ENCODE results near the gene RRP9. TPM values are rescaled to one million over a fixed set of nuclear protein-coding genes. Genes with fewer than 3 reads are reported as not detected.

Gene RRP9
- total RNA-seq, 1 experiment from 2014 or later = 34.6 TPM

DNA sequence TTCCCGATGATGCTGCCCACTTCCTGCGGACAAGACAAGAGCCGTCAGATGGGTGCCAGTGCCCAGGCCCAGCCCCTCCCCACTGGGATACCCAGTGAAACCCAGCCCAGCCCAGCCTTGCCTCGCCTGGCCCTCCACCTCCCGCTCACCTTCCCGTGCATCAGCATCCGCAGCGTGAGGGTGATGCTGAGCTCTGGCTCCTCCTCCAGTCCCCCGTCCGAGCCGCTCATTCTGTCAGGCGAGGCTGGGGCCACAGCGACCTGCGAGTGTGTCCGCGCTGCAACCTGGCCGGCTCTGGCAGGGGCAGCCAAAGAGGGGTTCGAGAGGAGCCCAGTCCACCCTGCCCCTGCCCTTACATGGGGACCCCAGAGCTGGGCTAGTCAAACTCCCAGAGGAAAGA, 19.3 kb upstream of the RRP9 start:
- in situ Hi-C loops (cut with HindIII; ENCODE audit: low pct_unique_long_range_greater_than_20kb, low sequenced_read_pairs) = no loop called here
- DNase-seq (ENCODE audit: low read depth) = no peak

DNA sequence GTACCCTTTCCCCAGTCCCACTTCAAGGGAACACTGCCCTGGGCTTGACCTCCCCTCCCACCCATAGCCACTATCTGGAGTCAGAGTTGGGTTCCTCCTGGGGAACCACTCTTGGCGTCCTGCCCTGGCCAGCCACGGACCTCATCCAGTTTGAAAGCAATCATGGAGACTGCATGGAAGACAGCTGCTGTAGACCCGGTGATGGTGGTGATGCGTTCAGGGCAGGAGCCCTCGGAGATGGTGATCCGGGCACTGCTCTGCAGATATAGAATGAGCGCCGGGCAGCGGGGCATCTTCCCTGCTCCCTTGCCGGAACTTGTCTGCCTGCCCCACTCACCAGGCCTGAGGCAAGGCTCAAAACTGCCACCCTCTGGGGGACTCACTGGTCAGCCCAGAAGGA, 18.7 kb upstream of the RRP9 start:
- no peak for DNase-seq (ENCODE audit: low read depth)
- in situ Hi-C loops (cut with HindIII; ENCODE audit: low pct_unique_long_range_greater_than_20kb, low sequenced_read_pairs) = no loop called here

DNA sequence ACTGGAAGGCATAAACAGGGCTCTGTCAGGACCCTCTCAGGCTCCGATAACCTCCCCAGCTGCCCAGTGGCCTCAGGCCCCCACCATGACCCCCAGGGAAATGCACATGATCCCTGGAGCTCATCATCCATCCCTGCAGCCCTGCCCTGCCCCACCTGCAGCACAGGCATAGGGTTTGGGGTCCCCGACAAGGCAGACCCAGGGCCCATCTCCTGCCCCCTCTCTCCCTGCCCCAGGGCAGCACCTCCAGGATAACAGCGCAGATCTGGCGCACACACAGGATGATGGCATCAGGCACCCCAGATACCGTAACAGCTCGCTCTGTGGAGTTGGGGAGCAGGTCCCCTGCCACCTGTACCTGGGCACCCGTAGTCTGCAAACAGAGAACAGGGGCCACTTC, 17.9 kb upstream of the RRP9 start:
- in situ Hi-C loops (cut with HindIII; ENCODE audit: low pct_unique_long_range_greater_than_20kb, low sequenced_read_pairs) = no loop called here
- no peak for DNase-seq (ENCODE audit: low read depth)

DNA sequence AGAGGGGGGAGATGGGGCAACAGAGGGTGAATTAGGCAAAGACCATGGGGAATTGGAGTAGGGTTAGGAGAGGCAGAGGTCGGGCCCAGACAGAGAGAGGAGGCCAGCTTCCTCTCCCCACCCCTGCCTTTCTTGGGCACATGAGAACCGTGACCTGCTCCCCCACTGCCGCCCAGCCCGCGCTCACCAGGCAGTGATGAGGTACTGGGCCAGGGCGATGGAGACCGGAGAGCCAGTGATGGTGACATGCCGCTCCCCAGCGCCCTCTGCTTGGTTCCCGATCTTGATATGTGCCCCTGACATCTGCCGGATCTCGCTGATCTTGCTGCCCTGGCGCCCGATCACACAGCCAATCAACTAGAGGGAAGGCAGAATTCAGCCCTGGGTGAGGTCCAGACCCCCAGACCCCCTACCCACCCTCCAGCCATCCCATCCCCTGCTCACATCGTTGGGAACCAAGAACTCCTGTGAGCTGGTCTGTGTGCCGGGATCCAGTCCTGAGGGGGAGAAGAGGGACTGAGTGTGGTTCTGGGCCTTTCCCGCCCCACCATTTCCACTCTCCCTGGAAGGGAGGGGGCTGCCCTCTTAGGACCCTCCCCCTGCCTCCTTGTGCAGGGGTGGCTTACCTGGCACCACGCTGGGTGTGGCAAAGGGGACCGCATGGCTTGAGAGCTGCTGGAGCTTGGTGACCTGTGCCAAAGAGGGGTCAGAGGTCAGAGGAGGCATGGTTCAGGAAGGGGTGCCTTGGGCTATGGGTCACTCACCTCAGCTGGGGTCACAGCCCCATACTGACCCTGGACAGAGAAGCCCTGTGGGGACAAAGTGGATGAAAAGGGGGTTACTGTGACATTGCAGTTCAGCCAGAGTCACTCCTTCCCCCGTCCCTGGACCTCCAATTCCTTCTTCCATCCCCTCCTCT, 17.2 kb upstream of the RRP9 start:
- in situ Hi-C loops (cut with HindIII; ENCODE audit: low pct_unique_long_range_greater_than_20kb, low sequenced_read_pairs) = no loop called here
- DNase-seq (ENCODE audit: low read depth) = no peak

DNA sequence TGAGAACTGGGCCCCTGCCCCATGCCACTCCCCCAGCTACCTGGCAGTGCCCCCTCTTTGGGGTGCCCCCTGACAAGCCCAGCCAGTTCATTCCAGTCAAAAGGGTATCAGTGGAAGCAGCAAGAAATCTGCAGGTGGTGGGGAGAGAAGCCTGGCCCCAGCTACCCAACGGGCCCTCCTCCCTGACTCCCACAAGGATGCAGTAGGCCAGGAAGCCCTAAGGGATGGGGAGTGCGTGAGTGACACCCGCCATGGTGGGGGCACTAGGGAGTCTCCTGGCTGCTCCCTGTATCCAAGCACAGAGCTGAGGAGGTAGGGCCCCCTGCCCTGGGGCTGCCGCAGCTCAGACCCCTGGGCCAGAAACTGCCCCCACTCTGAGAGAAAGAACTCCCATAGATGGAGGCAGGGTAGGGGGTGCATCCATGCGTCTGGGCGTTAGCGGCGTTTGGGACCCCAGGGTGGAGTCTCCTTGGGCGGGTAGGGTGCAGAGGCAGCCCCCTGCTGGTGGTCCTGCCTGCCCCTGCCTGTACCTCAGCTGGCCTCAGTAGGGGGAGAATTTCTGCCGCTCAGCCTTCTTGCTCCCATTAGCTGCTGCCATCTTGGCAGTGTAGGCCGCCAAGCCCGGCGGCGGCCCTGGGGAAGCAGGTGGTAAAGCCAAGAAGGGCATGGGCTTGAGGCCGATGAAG, 16.0 kb upstream of the RRP9 start:
- in situ Hi-C loops (cut with HindIII; ENCODE audit: low pct_unique_long_range_greater_than_20kb, low sequenced_read_pairs) = no loop called here
- no peak for DNase-seq (ENCODE audit: low read depth)

DNA sequence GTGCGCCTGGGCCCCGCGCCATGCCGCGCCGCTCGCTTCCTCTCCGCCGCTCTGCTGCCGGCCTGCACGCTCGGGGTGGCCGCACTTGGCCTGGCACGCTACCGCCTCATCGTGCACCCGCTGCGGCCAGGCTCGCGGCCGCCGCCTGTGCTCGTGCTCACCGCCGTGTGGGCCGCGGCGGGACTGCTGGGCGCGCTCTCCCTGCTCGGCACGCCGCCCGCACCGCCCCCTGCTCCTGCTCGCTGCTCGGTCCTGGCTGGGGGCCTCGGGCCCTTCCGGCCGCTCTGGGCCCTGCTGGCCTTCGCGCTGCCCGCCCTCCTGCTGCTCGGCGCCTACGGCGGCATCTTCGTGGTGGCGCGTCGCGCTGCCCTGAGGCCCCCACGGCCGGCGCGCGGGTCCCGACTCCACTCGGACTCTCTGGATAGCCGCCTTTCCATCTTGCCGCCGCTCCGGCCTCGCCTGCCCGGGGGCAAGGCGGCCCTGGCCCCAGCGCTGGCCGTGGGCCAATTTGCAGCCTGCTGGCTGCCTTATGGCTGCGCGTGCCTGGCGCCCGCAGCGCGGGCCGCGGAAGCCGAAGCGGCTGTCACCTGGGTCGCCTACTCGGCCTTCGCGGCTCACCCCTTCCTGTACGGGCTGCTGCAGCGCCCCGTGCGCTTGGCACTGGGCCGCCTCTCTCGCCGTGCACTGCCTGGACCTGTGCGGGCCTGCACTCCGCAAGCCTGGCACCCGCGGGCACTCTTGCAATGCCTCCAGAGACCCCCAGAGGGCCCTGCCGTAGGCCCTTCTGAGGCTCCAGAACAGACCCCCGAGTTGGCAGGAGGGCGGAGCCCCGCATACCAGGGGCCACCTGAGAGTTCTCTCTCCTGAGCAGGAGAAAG, 14.4 kb upstream of the RRP9 start:
- in situ Hi-C loops (cut with HindIII; ENCODE audit: low pct_unique_long_range_greater_than_20kb, low sequenced_read_pairs) = no loop called here

DNA sequence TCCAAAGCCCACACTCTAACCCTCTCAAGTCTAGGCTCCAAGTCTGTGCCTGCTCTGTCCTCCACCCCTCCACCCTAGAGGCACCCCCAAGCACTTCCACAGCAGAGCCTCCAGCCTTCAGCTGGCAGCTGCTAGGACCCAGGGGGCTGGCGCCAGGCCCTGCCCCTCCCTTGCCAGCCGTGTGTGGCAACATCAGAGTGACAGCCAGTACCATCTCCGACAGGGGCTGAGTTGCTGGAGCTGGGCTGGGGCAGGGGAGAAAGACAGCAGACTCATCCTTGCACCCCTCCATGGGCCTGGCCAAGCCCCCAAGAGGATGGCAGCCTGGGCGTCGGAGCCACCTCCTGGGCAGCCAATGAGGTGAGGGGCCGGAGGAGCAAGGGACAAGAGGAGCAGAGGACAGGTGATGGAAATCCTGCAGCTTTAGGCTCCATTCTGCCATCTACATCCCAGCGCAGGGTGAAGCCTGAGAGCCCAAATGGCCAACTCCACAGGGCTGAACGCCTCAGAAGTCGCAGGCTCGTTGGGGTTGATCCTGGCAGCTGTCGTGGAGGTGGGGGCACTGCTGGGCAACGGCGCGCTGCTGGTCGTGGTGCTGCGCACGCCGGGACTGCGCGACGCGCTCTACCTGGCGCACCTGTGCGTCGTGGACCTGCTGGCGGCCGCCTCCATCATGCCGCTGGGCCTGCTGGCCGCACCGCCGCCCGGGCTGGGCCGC, 13.6 kb upstream of the RRP9 start, which contains the start of gene GPR62:
Gene GPR62, plus strand, starts transcription at position 207 of the 718 bp plus-strand sequence. Its CDS starts 272 bp downstream, at position 479.
- in situ Hi-C loops (cut with HindIII; ENCODE audit: low pct_unique_long_range_greater_than_20kb, low sequenced_read_pairs) = no loop called here
- DNase-seq (ENCODE audit: low read depth) = no peak

More for the DNA sequence above, 14.4 kb upstream of the RRP9 start:
- DNase-seq (ENCODE audit: low read depth) = no peak

DNA sequence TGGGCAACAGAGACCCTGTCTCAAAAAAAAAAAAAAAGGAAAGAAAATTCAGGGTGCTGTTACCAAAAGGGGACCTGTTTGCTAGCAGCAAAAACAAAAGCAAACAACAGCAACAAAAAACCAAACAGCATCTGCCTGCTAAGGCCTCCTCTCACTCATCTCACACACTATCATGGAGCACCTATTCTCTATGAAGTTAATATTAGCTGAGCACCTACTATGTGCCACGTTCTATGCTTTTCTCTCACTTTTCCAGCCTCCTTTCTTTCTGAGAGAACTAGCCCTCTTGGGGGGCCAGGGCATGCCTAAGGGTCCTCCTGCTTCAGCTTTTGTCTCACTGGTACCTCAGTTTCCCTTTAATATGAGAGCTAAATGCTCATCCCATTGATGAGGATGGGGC, 13.0 kb upstream of the RRP9 start:
- in situ Hi-C loops (cut with HindIII; ENCODE audit: low pct_unique_long_range_greater_than_20kb, low sequenced_read_pairs) = no loop called here

DNA sequence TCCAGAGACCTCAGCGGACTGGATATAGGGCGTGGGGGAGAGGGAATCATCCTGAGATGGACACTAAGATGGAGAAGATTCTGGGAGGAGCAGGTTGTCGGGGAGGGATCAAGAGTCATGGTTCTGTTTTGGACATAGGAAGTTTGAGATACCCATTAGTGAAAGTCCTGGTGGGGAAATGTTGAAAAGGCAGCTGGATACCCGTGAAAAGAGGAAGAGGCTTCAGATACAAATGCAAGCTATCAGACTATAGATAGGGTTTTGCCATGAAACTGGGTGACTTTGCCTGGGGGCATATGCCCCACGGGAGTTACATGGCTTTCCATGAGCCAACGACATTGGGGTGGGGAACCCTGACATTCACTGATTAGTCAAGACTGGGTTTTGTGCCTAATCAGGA, 12.4 kb upstream of the RRP9 start:
- no peak for DNase-seq (ENCODE audit: low read depth)
- in situ Hi-C loops (cut with HindIII; ENCODE audit: low pct_unique_long_range_greater_than_20kb, low sequenced_read_pairs) = no loop called here

More for the DNA sequence above, 13.0 kb upstream of the RRP9 start:
- DNase-seq (ENCODE audit: low read depth) = no peak

DNA sequence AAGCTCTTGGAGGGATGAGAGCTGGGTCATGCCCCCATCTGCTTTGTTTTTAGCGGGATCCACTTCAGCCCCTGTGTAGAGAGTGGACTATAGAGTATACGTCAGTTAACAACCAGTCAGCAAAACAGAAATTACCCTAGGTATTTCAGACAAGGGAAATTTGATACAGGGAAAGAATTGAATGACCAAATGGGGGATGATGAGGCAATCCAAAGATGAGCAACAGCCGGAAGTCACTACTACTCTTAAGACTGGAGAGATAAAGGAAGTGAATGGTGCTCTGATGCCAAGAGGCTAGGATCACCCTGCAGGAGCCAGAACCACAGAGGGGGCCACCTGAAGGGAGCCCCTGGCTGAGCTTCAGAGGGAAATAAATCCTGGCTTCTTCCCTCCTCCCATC, 11.7 kb upstream of the RRP9 start:
- in situ Hi-C loops (cut with HindIII; ENCODE audit: low pct_unique_long_range_greater_than_20kb, low sequenced_read_pairs) = no loop called here
- no peak for DNase-seq (ENCODE audit: low read depth)

DNA sequence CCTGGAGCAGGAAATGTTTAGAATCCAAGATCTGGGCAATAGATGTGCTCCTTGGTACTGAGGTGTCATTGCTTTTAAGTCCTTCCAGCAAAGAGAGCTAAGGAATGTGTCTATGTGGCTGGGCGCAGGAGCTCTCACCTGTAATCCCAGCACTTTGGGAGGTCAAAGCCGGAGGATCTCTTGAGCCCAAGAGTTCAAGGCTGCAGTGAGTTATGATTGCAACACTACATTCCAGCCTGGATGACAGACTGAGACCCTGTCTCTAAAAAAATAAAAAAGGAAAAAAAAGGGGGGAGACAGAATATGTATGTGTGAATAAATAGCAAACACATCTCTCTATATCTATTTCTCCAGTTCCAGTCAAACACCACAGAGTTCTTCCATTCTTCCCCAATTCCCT, 9.2 kb upstream of the RRP9 start:
- no peak for DNase-seq (ENCODE audit: low read depth)
- in situ Hi-C loops (cut with HindIII; ENCODE audit: low pct_unique_long_range_greater_than_20kb, low sequenced_read_pairs) = no loop called here

DNA sequence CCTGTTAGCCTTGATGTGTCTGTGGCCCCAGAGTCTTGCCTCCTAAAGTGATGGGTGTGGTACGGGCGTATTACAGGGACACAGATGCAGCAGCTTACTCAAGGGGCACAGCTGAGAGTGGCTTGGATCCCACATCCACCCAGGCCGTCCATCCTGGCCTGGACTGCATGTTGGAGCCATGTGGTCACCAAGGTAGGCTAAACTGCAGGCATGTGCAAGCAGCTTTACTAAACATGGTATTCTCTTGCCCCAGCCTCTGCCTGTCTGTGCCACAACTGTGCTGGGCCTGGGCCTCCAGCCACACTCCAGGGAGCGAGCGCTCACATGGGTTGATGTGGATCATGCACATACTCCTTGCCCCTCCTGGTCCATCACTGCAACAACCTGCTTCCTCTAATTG, 7.4 kb upstream of the RRP9 start:
- DNase-seq (ENCODE audit: low read depth) = no peak
- in situ Hi-C loops (cut with HindIII; ENCODE audit: low pct_unique_long_range_greater_than_20kb, low sequenced_read_pairs) = no loop called here

DNA sequence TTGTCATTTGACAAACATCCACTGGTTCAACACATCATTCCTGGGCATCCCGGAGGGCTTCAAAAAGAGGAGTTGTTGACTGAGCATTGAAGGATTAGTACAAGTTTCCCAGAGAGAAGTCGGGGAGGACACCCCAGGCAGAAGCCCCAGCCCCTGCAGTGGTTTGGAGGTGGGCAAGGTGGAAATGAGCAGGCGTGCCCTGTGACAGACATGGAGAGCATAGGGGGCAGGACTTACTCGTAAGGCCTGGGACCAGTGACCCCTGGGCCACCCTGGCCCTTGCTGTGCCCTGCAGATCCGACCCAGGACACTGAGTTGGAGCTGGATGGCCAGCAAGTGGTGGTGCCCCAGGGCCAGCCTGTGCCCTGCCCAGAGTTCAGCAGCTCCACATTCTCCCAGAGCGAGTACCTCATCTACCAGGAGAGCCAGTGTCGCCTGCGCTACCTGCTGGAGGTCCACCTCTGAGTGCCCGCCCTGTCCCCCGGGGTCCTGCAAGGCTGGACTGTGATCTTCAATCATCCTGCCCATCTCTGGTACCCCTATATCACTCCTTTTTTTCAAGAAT, 6.4 kb upstream of the RRP9 start:
- in situ Hi-C loops (cut with HindIII; ENCODE audit: low pct_unique_long_range_greater_than_20kb, low sequenced_read_pairs) = no loop called here
- no peak for DNase-seq (ENCODE audit: low read depth)

DNA sequence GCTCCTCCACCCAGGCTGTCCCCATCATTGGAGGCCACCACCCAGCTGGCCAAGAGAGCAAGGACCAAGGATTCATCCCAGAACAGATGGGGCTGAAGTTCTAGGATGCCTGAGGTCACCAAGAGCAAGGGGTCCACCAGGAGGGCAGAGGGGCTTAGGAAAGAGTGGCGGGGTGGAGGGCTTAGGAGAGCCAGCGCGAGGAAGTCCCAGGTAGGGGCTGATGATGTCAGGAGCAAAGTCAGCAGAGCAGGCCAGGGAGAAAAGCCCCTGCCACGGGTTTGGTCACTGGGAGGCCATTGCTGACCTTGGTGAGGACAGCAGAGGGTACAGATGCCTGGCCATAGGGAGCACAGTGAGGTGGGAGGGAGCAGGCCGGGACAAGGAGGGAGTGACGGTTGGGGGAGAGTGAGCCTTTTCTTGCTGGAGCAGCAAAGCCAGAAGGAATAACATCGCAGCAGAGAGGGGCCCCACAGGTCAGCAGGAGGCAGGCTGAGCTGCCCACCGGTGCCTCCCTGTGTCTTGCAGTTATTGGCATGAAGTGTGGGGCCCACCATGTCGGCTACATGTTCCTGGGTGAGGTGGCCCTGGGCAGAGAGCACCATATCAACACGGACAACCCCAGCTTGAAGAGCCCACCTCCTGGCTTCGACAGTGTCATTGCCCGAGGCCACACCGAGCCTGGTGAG, 5.7 kb upstream of the RRP9 start:
- in situ Hi-C loops (cut with HindIII; ENCODE audit: low pct_unique_long_range_greater_than_20kb, low sequenced_read_pairs) = no loop called here
- DNase-seq (ENCODE audit: low read depth) = no peak

DNA sequence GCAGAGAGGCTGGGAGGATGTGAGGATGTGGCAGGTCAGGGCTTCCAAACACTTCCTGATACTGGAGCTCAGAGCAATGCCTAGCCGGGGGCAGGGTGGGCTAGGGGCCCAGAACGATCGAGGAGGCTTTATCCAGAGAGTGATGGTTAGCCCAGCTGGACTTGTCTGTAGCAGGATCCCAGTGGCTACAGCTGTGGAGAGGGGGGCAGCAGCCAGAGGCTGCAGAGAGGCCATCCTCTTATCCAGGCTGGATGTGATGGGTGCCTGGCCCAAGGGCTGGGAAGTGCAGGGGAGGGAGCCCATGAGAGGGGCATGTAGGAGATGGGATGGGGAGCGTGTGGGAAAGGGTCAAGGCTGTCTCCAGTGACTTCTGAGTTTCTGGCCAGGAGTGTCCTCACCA, 5.1 kb upstream of the RRP9 start:
- no peak for DNase-seq (ENCODE audit: low read depth)
- in situ Hi-C loops (cut with HindIII; ENCODE audit: low pct_unique_long_range_greater_than_20kb, low sequenced_read_pairs) = no loop called here

DNA sequence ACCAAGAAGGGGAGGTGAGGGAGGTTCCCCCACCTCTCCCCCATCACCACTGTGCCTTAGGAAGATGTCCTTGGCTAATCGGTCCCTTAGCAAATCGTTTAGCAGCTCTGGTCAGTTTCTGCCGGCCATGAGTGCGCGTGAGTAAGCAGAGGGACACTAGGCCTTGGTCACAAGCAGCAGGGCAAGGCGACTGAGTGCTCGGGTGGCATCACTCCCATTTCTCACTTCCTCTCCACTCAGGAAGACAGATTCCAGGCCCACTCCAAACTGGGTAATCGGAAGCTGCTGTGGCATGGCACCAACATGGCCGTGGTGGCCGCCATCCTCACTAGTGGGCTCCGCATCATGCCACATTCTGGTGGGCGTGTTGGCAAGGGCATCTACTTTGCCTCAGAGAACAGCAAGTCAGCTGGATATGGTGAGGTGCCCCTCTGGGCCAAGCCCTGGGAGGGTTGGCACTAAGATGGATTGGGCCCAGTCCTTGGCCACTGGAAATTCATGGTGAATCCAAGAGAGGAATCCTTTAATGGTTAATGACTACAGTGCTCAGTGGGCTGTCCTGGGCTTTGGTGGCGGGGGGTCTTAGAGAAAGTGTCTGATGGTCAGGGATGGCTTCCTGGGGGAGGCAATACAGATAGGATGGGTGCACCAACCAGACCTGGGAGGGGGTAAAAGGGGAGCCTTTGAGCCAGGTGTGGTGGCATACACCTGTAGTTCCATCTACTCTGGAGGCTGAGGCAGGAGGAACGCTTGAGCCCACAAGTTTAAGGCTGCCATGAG, 4.4 kb upstream of the RRP9 start:
- in situ Hi-C loops (cut with HindIII; ENCODE audit: low pct_unique_long_range_greater_than_20kb, low sequenced_read_pairs) = no loop called here
- no peak for DNase-seq (ENCODE audit: low read depth)

All from Caki2 (cell line).